Osteocyte (in vitro differentiated cells): ENCODE measurements around the gene HARS1. TPM values are rescaled to one million over a fixed set of nuclear protein-coding genes. Genes with fewer than 3 reads are reported as not detected.

ENCODE experiments used
- DNase-seq: peaks from one replicate; pipeline ENCODE4 v3.0.0; 2021; ENCODE audit warnings: mixed read lengths; ENCODE audit not compliant: unreplicated experiment; ENCODE audit errors: extremely low spot score
- H3K27ac Mint-ChIP-seq: one replicate; pipeline ENCODE4 v1.8.0; 2021; ENCODE audit warnings: mild to moderate bottlenecking, mixed read lengths; ENCODE audit not compliant: unreplicated experiment
- H3K27me3 Mint-ChIP-seq: one replicate; pipeline ENCODE4 v1.8.0; 2021; ENCODE audit warnings: mixed read lengths; ENCODE audit not compliant: unreplicated experiment
- H3K36me3 Mint-ChIP-seq: one replicate; pipeline ENCODE4 v1.8.0; 2021; ENCODE audit warnings: mixed read lengths; ENCODE audit not compliant: unreplicated experiment
- H3K4me1 Mint-ChIP-seq: one replicate; pipeline ENCODE4 v1.8.0; 2021; ENCODE audit warnings: mixed read lengths; ENCODE audit not compliant: unreplicated experiment
- H3K4me3 Mint-ChIP-seq: one replicate; pipeline ENCODE4 v1.8.0; 2021; ENCODE audit warnings: mild to moderate bottlenecking, moderate library complexity, mixed read lengths; ENCODE audit not compliant: unreplicated experiment
- H3K9me3 Mint-ChIP-seq: one replicate; pipeline ENCODE4 v1.8.0; 2021; ENCODE audit warnings: mixed read lengths; ENCODE audit not compliant: unreplicated experiment
- CTCF ChIP-seq: fragments of 200-600 bp; sonication (generic); IDR thresholded peaks from 2 replicates; pipeline ENCODE4 v1.5.0; 2021; ENCODE audit warnings: antibody characterized with exemption, mild to moderate bottlenecking, moderate library complexity
- total RNA-seq: library from RNA; stranded (reverse); gene quantifications from 2 replicates; pipeline ENCODE4 v1.2.1, GENCODE V29; 2021

The HARS1 gene
- total RNA-seq, 1 donor from 2014 or later, result 65.3 TPM

- TF ChIP-seq CTCF, result no peak
Measured at GRCh38 chr5:140674629-140675028, 16.5 kb downstream of the HARS1 start.

DNA sequence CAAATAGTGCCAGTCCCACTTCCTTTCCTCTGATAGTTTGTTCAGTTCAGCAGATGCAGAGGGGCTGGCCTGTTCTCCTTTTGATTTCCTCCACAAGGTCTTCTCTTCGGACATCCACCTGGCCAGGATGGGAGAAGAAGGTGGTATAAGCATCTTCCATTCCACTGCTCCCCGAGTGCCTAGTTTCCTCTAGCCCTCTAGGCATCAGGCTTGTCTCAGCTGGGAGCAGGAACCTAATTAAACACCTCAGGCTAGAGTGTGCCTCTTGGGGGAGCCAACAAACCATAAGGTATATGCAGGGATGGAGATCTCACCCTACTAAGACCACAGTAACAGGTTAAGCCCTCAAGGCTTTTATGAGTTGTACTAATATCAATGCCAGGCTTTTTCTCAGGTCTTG lies 17.0 kb downstream of the HARS1 start:
- Mint-ChIP-seq H3K27me3 (no peaks in the 10 kb centered on the region), H3K27ac (no peak overlapping the region)

More at GRCh38 chr5:140674629-140675028, 16.5 kb downstream of the HARS1 start:
- Mint-ChIP-seq H3K27me3 (no peaks in the 10 kb centered on the region), H3K4me3 (no peak overlapping the region), H3K36me3 (peaks cover 40% of the 10 kb centered on the region), H3K9me3 (no peaks in the 10 kb centered on the region), H3K4me1 (no peaks in the 10 kb centered on the region), H3K27ac (no peak overlapping the region)
- DNase-seq, result no peak

GRCh38 chr5:140673187-140673976 lies 17.8 kb downstream of the HARS1 start, which contains the start of gene DND1:
TSS of gene DND1 (minus strand) at chr5:140673576. CDS start at chr5:140673542, 34 bp downstream.
- Mint-ChIP-seq H3K27ac (no peak within 1 kb of the TSS), H3K27me3 (no peaks in the 10 kb centered on the region), H3K9me3 (no peaks in the 10 kb centered on the region), H3K36me3 (peaks cover 46% of the 10 kb centered on the region), H3K4me3 (no peak within 1 kb of the TSS), H3K4me1 (no peaks in the 10 kb centered on the region)
- no peak for DNase-seq
- no peak for TF ChIP-seq CTCF

More for the DNA sequence above, 17.0 kb downstream of the HARS1 start:
- no peak for TF ChIP-seq CTCF
- H3K4me3 Mint-ChIP-seq, result no peak overlapping the region
- no peaks in the 10 kb centered on the region for H3K4me1 Mint-ChIP-seq
- H3K36me3 Mint-ChIP-seq, result peaks cover 42% of the 10 kb centered on the region
- DNase-seq, result no peak
- H3K9me3 Mint-ChIP-seq, result no peaks in the 10 kb centered on the region

- no peak overlapping the region for H3K4me3 Mint-ChIP-seq
- H3K36me3 Mint-ChIP-seq, result peaks cover 46% of the 10 kb centered on the region
- no peaks in the 10 kb centered on the region for H3K27me3 Mint-ChIP-seq
- DNase-seq, result no peak
- H3K9me3 Mint-ChIP-seq, result no peaks in the 10 kb centered on the region
- no peaks in the 10 kb centered on the region for H3K4me1 Mint-ChIP-seq
- H3K27ac Mint-ChIP-seq, result no peak overlapping the region
- no peak for TF ChIP-seq CTCF
Measured at GRCh38 chr5:140672455-140673186, 18.5 kb downstream of the HARS1 start.
